Nephron (organoid): ENCODE measurements around the gene ZC3H10.

Source experiments
- H3K27ac Mint-ChIP-seq, 3 experiments: 2 replicates each; pipeline ENCODE4 v1.8.0; 2020; ENCODE audit warnings: mixed read lengths in 3 of 3, mild to moderate bottlenecking in 2 of 3, moderate library complexity in 1 of 3
- H3K27me3 Mint-ChIP-seq: 2 replicates; pipeline ENCODE4 v1.8.0; 2021; ENCODE audit warnings: low read depth, mild to moderate bottlenecking, moderate library complexity, mixed read lengths
- H3K36me3 Mint-ChIP-seq: 2 replicates; pipeline ENCODE4 v1.8.0; 2020; ENCODE audit warnings: low read depth, mixed read lengths
- H3K4me1 Mint-ChIP-seq: 2 replicates; pipeline ENCODE4 v1.8.0; 2020; ENCODE audit warnings: mixed read lengths
- H3K4me3 Mint-ChIP-seq, 3 experiments: 2 replicates each; pipeline ENCODE4 v1.8.0; 2020; ENCODE audit warnings: mild to moderate bottlenecking in 3 of 3, mixed read lengths in 3 of 3, moderate library complexity in 2 of 3
- H3K9me3 Mint-ChIP-seq: 2 replicates; pipeline ENCODE4 v1.8.0; 2020; ENCODE audit warnings: mixed read lengths
- CTCF ChIP-seq, 3 experiments: fragments of 200-600 bp; sonication (generic); IDR thresholded peaks; one replicate each; pipeline ENCODE4 v1.5.0; 2021; ENCODE audit warnings: antibody characterized with exemption in 3 of 3; ENCODE audit not compliant: unreplicated experiment in 3 of 3

ZC3H10 gene

GRCh38 chr12:56126732-56127239 lies 8.7 kb downstream of the ZC3H10 start:
- Mint-ChIP-seq H3K36me3 (peaks cover 16% of the 10 kb centered on the region), H3K27ac (peak overlapping the region; percentile 87 to 94 (median 90)), H3K27me3 (no peaks in the 10 kb centered on the region), H3K9me3 (no peaks in the 10 kb centered on the region), H3K4me3 (peak overlapping the region; percentile 92 to 97 (median 95)), H3K4me1 (peaks cover 61% of the 10 kb centered on the region)
- no peak for TF ChIP-seq CTCF (IDR thresholded peaks at IDR 0.05; ENCODE audit: unreplicated experiment in 3 of 3)

DNA sequence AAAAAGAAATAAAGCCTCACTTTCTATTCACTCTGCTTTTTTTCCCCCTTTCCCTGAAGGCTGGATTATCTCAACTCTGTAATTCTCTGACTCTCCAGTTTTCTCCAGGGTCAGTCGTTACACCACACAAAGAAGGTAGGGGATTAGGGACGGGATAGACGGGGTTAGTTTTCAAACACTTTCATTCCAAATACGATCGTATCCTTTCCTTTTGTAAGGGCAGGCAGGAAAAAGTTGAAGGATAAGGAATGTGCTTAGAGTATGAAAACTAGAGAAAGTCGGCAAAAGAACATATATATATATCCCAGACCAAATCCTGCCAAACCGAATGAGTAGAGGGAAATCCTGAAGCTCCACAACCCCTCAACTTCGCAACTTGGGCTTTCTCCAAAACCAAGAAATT lies 9.4 kb downstream of the ZC3H10 start:
- Mint-ChIP-seq H3K4me3 (peak overlapping the region; percentile 92 to 97 (median 95)), H3K36me3 (peaks cover 23% of the 10 kb centered on the region), H3K9me3 (no peaks in the 10 kb centered on the region), H3K27ac (peak overlapping the region; percentile 87 to 90 (median 90)), H3K27me3 (no peaks in the 10 kb centered on the region), H3K4me1 (peaks cover 54% of the 10 kb centered on the region)
- no peak for TF ChIP-seq CTCF (IDR thresholded peaks at IDR 0.05; ENCODE audit: unreplicated experiment in 3 of 3)

DNA sequence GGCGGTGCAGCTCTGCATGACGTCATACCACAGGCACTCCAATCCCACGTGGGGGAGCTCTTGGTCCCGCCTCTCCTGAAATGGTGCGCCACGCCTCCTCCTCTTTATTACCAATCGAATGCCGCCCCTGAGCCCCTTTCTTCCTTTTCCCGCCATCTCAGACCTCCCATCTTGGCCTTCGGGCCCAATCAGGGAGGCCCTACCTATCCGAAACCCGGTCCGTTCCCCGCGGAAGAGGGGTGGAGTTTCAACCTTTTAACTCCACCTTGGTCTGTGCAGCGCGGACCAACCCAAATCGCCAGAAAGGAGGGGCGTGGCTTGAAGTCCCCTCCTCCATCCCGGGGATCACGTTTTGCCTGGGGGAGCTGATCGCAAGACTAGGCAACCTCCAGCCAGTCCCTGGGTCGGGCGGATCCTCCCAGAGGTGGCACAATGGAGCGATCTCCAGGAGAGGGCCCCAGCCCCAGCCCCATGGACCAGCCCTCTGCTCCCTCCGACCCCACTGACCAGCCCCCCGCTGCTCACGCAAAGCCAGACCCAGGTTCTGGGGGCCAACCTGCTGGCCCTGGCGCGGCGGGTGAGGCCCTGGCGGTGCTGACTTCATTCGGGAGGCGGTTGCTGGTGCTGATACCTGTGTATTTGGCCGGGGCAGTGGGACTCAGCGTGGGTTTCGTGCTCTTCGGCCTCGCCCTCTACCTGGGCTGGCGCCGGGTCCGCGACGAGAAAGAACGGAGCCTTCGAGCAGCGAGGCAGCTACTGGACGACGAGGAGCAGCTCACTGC lies 10.0 kb downstream of the ZC3H10 start, which contains the start of gene ESYT1:
Gene ESYT1, plus strand, starts transcription at position 380 of the 782 bp plus-strand sequence. Its CDS starts 53 bp downstream, at position 433.
- TF ChIP-seq CTCF (IDR thresholded peaks at IDR 0.05; ENCODE audit: unreplicated experiment in 3 of 3) = no peak
- H3K4me1 Mint-ChIP-seq = peaks cover 50% of the 10 kb centered on the region
- H3K9me3 Mint-ChIP-seq = no peaks in the 10 kb centered on the region
- peak within 1 kb of the TSS; percentile 87 to 90 (median 90) for H3K27ac Mint-ChIP-seq
- no peaks in the 10 kb centered on the region for H3K27me3 Mint-ChIP-seq
- peaks cover 26% of the 10 kb centered on the region for H3K36me3 Mint-ChIP-seq
- H3K4me3 Mint-ChIP-seq = peak within 1 kb of the TSS; percentile 92 to 97 (median 95)

DNA sequence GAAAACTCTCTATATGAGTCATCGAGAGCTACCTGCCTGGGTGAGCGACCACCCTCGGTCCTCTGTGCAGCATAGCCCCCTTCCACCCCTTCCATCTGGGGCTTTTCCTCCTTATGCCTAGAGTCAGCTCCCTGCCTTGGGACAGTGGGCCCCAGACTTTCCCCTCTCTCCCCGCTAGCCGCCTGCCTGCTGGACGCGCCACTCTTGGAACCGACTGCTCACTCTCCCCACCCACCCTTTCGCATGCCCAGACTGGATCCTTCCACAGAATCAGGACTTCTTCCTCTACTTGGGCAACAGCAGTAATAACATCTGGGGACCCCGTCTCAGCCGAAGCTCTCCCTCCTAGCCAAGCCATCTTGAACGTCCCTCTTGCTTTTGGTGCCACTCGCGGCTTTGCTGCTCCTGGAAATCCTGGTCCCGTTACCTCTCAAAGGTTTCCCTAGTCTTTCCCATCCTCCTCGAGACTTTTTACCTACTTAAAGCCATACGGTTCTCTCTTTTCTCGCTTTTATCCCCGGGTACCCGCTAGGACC lies 10.7 kb downstream of the ZC3H10 start:
- Mint-ChIP-seq H3K36me3 (peaks cover 32% of the 10 kb centered on the region), H3K4me3 (peak overlapping the region; percentile 92 to 97 (median 95)), H3K27ac (peak overlapping the region; percentile 81 to 90 (median 87)), H3K4me1 (peaks cover 48% of the 10 kb centered on the region), H3K9me3 (no peaks in the 10 kb centered on the region), H3K27me3 (no peaks in the 10 kb centered on the region)
- TF ChIP-seq CTCF (IDR thresholded peaks at IDR 0.05; ENCODE audit: unreplicated experiment in 3 of 3) = no peak

- H3K4me1 Mint-ChIP-seq = peaks cover 44% of the 10 kb centered on the region
- H3K27ac Mint-ChIP-seq = peak overlapping the region; percentile 81 to 90 (median 87)
- peak overlapping the region; percentile 92 to 97 (median 95) for H3K4me3 Mint-ChIP-seq
- H3K9me3 Mint-ChIP-seq = no peaks in the 10 kb centered on the region
- peaks cover 39% of the 10 kb centered on the region for H3K36me3 Mint-ChIP-seq
- H3K27me3 Mint-ChIP-seq = no peaks in the 10 kb centered on the region
- no peak for TF ChIP-seq CTCF (IDR thresholded peaks at IDR 0.05; ENCODE audit: unreplicated experiment in 3 of 3)
Observed at GRCh38 chr12:56129206-56129941, 11.3 kb downstream of the ZC3H10 start.
